Uterus (tissue), 2 donors: ENCODE data around the gene XYLT2.

Experiments used
- POLR2A ChIP-seq, 2 donors: fragments of 450-650 bp; IDR thresholded peaks; one replicate each; pipeline ENCODE4 v1.6.1; 2016; ENCODE audit warnings: antibody characterized with exemption in 2 of 2, mild to moderate bottlenecking in 1 of 2, moderate library complexity in 1 of 2
- TF ChIP-seq, protein P1 (sequence below), 4 experiments: fragments of 200-600 bp in 2 of 4; fragments of 450-650 bp in 2 of 4; sonication (generic) in 2 of 4; IDR thresholded peaks; one replicate each; pipeline ENCODE4 v1.5.1; 2016 to 2019; ENCODE audit warnings: antibody characterized with exemption in 4 of 4, mild to moderate bottlenecking in 2 of 4, moderate library complexity in 1 of 4

DNA sequence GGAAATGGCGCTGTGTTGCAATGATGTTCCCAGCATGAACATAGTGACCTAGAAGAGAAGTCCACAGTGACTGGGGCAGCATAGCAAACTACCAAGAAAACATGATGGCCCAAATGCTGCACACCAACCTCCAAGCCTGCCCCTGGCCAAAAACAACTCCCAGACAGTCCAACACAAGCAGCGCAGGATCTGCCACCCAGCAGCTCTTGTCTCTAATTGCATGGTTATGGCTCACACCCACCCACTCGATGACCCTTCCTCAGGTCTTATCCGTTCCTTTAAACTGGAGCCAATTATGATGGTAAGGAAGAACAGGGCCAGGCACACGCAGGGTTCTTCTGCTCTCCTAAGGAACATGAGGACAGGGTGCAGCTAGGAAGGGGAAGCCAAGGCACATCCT lies 24.1 kb downstream of the XYLT2 start:
- TF ChIP-seq POLR2A (IDR thresholded peaks at IDR 0.05) = no peak
- TF ChIP-seq, protein P1, sequence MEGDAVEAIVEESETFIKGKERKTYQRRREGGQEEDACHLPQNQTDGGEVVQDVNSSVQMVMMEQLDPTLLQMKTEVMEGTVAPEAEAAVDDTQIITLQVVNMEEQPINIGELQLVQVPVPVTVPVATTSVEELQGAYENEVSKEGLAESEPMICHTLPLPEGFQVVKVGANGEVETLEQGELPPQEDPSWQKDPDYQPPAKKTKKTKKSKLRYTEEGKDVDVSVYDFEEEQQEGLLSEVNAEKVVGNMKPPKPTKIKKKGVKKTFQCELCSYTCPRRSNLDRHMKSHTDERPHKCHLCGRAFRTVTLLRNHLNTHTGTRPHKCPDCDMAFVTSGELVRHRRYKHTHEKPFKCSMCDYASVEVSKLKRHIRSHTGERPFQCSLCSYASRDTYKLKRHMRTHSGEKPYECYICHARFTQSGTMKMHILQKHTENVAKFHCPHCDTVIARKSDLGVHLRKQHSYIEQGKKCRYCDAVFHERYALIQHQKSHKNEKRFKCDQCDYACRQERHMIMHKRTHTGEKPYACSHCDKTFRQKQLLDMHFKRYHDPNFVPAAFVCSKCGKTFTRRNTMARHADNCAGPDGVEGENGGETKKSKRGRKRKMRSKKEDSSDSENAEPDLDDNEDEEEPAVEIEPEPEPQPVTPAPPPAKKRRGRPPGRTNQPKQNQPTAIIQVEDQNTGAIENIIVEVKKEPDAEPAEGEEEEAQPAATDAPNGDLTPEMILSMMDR (IDR thresholded peaks at IDR 0.05) = no peak
